HG03460 (cell line): ENCODE measurements around the gene INPP5E.

Experiments
- ATAC-seq: cut with Tn5 transposase; IDR thresholded peaks from one replicate; pipeline ENCODE4 v1.9.1; 2021; ENCODE audit not compliant: unreplicated experiment

The INPP5E gene

GRCh38 chr9:136474021-136474640 is 34.5 kb upstream of the INPP5E start:
- no peak for ATAC-seq

GRCh38 chr9:136473354-136473721 is 33.7 kb upstream of the INPP5E start:
- ATAC-seq: no peak

- no peak for ATAC-seq
These were observed 33.2 kb upstream of the INPP5E start for GRCh38 chr9:136472640-136473353.

GRCh38 chr9:136471802-136472487 is 32.3 kb upstream of the INPP5E start:
- ATAC-seq: no peak

- no peak for ATAC-seq
These were observed 31.3 kb upstream of the INPP5E start for GRCh38 chr9:136470792-136471469.

- no peak for ATAC-seq
These were observed 30.7 kb upstream of the INPP5E start for GRCh38 chr9:136470356-136470755.

- ATAC-seq: no peak
These were observed 28.1 kb upstream of the INPP5E start for GRCh38 chr9:136467766-136468165.

GRCh38 chr9:136466155-136466541 is 26.5 kb upstream of the INPP5E start:
- no peak for ATAC-seq

GRCh38 chr9:136465500-136466154 is 26.0 kb upstream of the INPP5E start:
- ATAC-seq: no peak

- ATAC-seq: no peak
These were observed 24.6 kb upstream of the INPP5E start for GRCh38 chr9:136464241-136464640.

GRCh38 chr9:136463578-136463977 is 23.9 kb upstream of the INPP5E start:
- no peak for ATAC-seq

- ATAC-seq: no peak
These were observed 23.0 kb upstream of the INPP5E start for GRCh38 chr9:136462664-136463063.

GRCh38 chr9:136460772-136461325 is 21.2 kb upstream of the INPP5E start:
- no peak for ATAC-seq

GRCh38 chr9:136459425-136459824 is 19.8 kb upstream of the INPP5E start:
- no peak for ATAC-seq

- ATAC-seq: no peak
These were observed 17.7 kb upstream of the INPP5E start for GRCh38 chr9:136457326-136457725.

GRCh38 chr9:136456258-136456657 is 16.6 kb upstream of the INPP5E start:
- no peak for ATAC-seq

GRCh38 chr9:136455043-136456002 is 15.7 kb upstream of the INPP5E start:
- no peak for ATAC-seq

- no peak for ATAC-seq
These were observed 14.6 kb upstream of the INPP5E start for GRCh38 chr9:136454026-136454796.

GRCh38 chr9:136453326-136453725 is 13.7 kb upstream of the INPP5E start:
- no peak for ATAC-seq
